ENCODE results near the gene FAM163B. TPM values are rescaled to one million over a fixed set of nuclear protein-coding genes. Genes with fewer than 3 reads are reported as not detected.

The FAM163B gene
- total RNA-seq, 4 donors from 2014 or later, result not detected

DNA sequence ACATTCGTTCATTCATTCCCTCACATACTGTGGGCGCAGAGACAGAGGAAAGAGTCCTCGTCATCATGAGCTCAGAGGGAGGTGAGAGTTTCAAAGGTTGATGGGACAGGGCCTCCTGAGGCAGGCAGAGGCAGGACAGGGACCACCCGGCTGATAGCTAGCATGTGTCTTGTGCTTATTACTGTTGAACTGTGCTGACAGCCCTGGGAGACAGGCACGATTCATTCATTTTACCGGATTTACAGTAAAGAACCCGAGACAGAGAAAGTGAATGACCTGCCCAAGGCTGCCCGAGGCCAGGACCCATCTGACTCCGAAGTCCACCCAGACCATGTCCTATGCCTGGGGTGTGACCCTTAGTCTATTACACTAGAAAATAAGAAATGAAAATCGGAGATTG lies 4.9 kb upstream of the FAM163B start:
- no peak for DNase-seq (ENCODE audit: low spot score in 2 of 2)
- TF ChIP-seq POLR2A (IDR thresholded peaks at IDR 0.05), result no peak
- TF ChIP-seq, protein P1, sequence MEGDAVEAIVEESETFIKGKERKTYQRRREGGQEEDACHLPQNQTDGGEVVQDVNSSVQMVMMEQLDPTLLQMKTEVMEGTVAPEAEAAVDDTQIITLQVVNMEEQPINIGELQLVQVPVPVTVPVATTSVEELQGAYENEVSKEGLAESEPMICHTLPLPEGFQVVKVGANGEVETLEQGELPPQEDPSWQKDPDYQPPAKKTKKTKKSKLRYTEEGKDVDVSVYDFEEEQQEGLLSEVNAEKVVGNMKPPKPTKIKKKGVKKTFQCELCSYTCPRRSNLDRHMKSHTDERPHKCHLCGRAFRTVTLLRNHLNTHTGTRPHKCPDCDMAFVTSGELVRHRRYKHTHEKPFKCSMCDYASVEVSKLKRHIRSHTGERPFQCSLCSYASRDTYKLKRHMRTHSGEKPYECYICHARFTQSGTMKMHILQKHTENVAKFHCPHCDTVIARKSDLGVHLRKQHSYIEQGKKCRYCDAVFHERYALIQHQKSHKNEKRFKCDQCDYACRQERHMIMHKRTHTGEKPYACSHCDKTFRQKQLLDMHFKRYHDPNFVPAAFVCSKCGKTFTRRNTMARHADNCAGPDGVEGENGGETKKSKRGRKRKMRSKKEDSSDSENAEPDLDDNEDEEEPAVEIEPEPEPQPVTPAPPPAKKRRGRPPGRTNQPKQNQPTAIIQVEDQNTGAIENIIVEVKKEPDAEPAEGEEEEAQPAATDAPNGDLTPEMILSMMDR (IDR thresholded peaks at IDR 0.05), result no peak
- WGBS, 2 donors, result 55 to 71% methylated on average over 10 of the region's 10 CpGs

DNA sequence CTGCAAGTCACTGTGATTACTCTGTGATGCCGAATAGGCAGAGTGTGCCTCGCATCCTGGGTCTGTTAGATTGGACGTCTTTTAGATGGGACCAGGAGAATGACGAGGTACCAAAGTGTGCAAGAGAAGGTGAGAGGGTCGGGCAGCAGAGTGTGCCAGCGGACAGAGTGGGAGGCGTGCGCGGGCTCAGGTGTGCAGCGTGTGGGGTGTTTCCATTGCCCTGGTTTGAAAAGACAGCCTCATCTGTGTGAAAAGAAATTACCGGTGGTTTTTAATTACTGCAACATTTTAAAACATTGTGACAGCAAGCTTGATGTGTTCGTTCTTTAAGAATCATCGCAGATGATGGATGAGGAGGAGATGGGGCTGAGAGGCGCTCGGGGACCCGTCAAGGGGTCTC lies 4.2 kb upstream of the FAM163B start:
- intact Hi-C loops (cut with DNase I; ENCODE audit: low total_unique reads), result no loop called here
- TF ChIP-seq, protein P1 (IDR thresholded peaks at IDR 0.05), result no peak
- TF ChIP-seq POLR2A (IDR thresholded peaks at IDR 0.05), result no peak
- DNase-seq (ENCODE audit: low spot score in 2 of 2), result no peak
- no peak overlapping the region for H3K4me3 ChIP-seq (ENCODE audit: low read depth, poor library complexity, severe bottlenecking)
- 70 to 78% methylated on average over 16 of the region's 16 CpGs for WGBS, 2 donors

More for the DNA sequence above, 4.9 kb upstream of the FAM163B start:
- intact Hi-C loops (cut with DNase I; ENCODE audit: low total_unique reads), result no loop called here
- H3K4me3 ChIP-seq (ENCODE audit: low read depth, poor library complexity, severe bottlenecking), result no peak overlapping the region

DNA sequence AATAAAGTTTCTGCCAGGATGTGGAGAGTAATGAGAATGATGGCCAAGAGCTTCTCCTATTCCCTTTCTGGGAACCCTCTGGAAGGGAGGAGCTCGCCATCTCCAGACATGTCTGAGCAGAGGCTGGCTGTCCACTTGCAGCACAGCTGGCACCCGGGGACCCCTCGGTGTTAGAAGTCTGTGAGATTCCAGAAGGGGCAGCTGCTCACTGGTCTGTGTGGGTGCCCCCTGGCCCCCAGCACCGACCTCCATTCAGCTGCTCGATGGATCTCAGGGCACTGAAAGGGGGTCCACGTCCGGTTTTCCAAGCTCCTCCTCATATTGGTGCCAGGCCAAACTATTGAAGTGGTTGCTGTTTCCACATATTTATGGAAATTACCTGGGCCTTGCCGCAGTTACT lies 3.6 kb upstream of the FAM163B start:
- H3K4me3 ChIP-seq (ENCODE audit: low read depth, poor library complexity, severe bottlenecking), result no peak overlapping the region
- no peak for DNase-seq (ENCODE audit: low spot score in 2 of 2)
- whole genome bisulfite sequencing, 2 donors, result 57 to 62% methylated on average over 8 of the region's 8 CpGs
- TF ChIP-seq, protein P1 (IDR thresholded peaks at IDR 0.05), result no peak
- no peak for TF ChIP-seq POLR2A (IDR thresholded peaks at IDR 0.05)
- intact Hi-C loops (cut with DNase I; ENCODE audit: low total_unique reads), result no loop called here

DNA sequence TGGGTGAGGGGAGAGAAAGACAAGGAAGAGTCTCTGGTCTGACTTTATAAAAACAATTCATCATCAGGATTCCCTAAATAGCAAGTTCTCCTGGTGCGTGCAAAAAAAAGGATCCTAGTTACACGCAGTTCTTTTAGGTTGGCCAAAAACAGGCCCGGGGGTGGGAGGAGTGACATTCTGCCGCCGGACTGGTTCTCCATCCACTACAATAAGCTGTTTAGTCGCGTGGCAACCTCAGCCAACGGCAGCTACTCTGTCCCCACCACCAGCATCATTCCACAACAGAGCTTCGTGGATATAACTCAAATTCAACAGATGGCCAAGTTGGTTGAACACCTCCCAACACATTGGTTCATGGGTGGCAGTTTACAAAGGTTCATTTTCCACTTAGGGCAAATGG lies 2.9 kb upstream of the FAM163B start:
- TF ChIP-seq, protein P1 (IDR thresholded peaks at IDR 0.05), result no peak
- no peak for TF ChIP-seq POLR2A (IDR thresholded peaks at IDR 0.05)
- intact Hi-C loops (cut with DNase I; ENCODE audit: low total_unique reads), result no loop called here
- H3K4me3 ChIP-seq (ENCODE audit: low read depth, poor library complexity, severe bottlenecking), result no peak overlapping the region
- WGBS, 2 donors, result 82 to 88% methylated on average over 9 of the region's 9 CpGs
- DNase-seq (ENCODE audit: low spot score in 2 of 2), result no peak

DNA sequence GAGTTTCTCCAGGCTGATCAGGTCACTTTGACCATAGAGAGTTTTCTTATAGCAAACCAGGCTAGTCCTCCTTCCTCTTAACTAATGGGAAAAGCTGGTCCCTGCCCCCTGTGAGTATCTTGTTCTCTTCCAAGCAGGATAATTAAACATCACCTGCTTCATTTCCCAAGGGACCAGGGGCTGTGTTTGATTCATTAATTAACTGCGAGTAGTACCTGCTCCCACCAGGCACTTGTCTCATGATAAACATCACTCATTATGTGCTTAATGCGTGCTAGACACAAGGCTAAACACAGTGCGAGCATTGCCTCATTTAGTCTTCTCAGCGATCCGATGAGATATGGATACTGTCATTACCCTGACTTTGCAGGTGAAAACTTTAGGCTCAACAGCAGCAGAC lies 1.7 kb upstream of the FAM163B start:
- no peak overlapping the region for H3K4me3 ChIP-seq (ENCODE audit: low read depth, poor library complexity, severe bottlenecking)
- no peak for TF ChIP-seq POLR2A (IDR thresholded peaks at IDR 0.05)
- TF ChIP-seq, protein P1 (IDR thresholded peaks at IDR 0.05), result no peak
- no peak for DNase-seq (ENCODE audit: low spot score in 2 of 2)
- intact Hi-C loops (cut with DNase I; ENCODE audit: low total_unique reads), result no loop called here
- WGBS, 2 donors, result 83 to 86% methylated on average over 5 of the region's 5 CpGs

DNA sequence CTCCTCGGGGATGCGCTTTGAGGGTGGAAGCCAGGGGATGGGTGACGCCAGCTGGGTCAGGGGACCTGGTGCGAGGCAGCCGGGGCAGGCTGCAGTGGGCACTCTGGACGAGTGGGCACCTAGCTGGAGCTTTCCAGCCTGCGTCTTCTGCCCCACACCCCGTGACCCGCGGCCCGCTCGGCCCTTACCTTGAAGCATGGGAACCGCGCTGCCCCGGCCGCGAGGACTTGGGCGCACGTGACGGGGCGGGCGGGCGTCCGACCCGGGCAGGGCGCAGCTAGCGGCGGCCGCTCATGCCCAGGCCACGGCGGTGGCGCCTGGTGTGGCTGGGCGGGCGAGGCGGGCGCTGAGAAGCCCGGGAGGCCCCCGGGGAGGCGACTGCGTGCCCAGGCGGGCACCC lies 300 bp downstream of the FAM163B start:
- DNase-seq (ENCODE audit: low spot score in 2 of 2), result no peak
- no peak overlapping the region for H3K4me3 ChIP-seq (ENCODE audit: low read depth, poor library complexity, severe bottlenecking)
- WGBS, 2 donors, result 9 to 22% methylated on average over 12 to 18 of the region's 41 CpGs
- TF ChIP-seq, protein P1 (IDR thresholded peaks at IDR 0.05), result no peak
- no peak for TF ChIP-seq POLR2A (IDR thresholded peaks at IDR 0.05)
- intact Hi-C loops (cut with DNase I; ENCODE audit: low total_unique reads), result no loop called here
